ENCODE measurements around the gene NEB. TPM values are rescaled to one million over a fixed set of nuclear protein-coding genes. Genes with fewer than 3 reads are reported as not detected.

NEB gene
- polyA plus RNA-seq, 1 of the 3 experiments (the other 2 are of a cell fraction), result 0.02 TPM

GRCh38 chr2:151549191-151549590 lies 185.1 kb downstream of the NEB start:
- Histone ChIP-seq H3K4me3 (ENCODE audit: low read depth in 2 of 2, low read length in 1 of 2) (no peak overlapping the region), H3K9me2 (no peaks in the 10 kb centered on the region), H3K79me2 (ENCODE audit: insufficient read depth) (no peaks in the 10 kb centered on the region), H3K27me3 (ENCODE audit: insufficient read depth) (no peaks in the 10 kb centered on the region), H3K4me2 (no peak overlapping the region), H3K9ac (no peak overlapping the region), H2AFZ (ENCODE audit: low read depth) (no peak overlapping the region), H3K27ac (ENCODE audit: low read depth in 2 of 2, low read length in 1 of 2) (no peak overlapping the region), H4K20me1 (ENCODE audit: insufficient read depth) (no peaks in the 10 kb centered on the region), H3F3A (replicated peaks; ENCODE audit: insufficient read depth) (no peaks in the 10 kb centered on the region), H3K36me3 (replicated peaks in 1 of 2; ENCODE audit: control insufficient read depth in 1 of 2, insufficient read depth in 2 of 2, low read length in 1 of 2) (no peaks in the 10 kb centered on the region), H3K9me3 (no peaks in the 10 kb centered on the region), H3K4me1 (ENCODE audit: control insufficient read depth in 1 of 2, insufficient read depth in 2 of 2, low read depth in 1 of 2, low read length in 1 of 2) (no peaks in the 10 kb centered on the region; a peak in 1 of 4 replicates)
- TF ChIP-seq YY1 (IDR thresholded peaks at IDR 0.05; ENCODE audit: low read depth) (no peak), CHD2 (IDR thresholded peaks at IDR 0.05; ENCODE audit: low read length, partially characterized antibody) (no peak), IRF3 (IDR thresholded peaks at IDR 0.05; ENCODE audit: low read depth, low read length) (no peak), GABPA (IDR thresholded peaks at IDR 0.05; ENCODE audit: low read depth) (no peak), TCF12 (IDR thresholded peaks at IDR 0.05) (no peak), EZH2phosphoT487 (IDR thresholded peaks at IDR 0.05; ENCODE audit: borderline replicate concordance, low read depth) (no peak), SIN3A (IDR thresholded peaks at IDR 0.05; ENCODE audit: borderline replicate concordance, low read depth, low read length) (no peak), MAX (IDR thresholded peaks at IDR 0.05; ENCODE audit: low read depth) (no peak), POLR2AphosphoS5 (IDR thresholded peaks at IDR 0.05; ENCODE audit: low read depth, low read length) (no peak), RFX5 (IDR thresholded peaks at IDR 0.05; ENCODE audit: low read length) (no peak), PBX3 (IDR thresholded peaks at IDR 0.05) (no peak), RXRA (IDR thresholded peaks at IDR 0.05; ENCODE audit: borderline replicate concordance, low read depth) (no peak), JUND (IDR thresholded peaks at IDR 0.05) (no peak), SMC3 (IDR thresholded peaks at IDR 0.05; ENCODE audit: low read depth, low read length) (no peak), RCOR1 (IDR thresholded peaks at IDR 0.05; ENCODE audit: low read length) (no peak)
- WGBS (ENCODE audit: low lambda C conversion rate), result 44% methylated on average over 2 of the region's 2 CpGs
- DNase-seq, result no peak
- ChIA-PET POLR2A (no interaction called here), CTCF (no interaction called here)

- Histone ChIP-seq H3K27ac (ENCODE audit: low read depth in 2 of 2, low read length in 1 of 2) (no peak overlapping the region), H3K27me3 (ENCODE audit: insufficient read depth) (no peaks in the 10 kb centered on the region), H3K4me2 (no peak overlapping the region), H3K9ac (no peak overlapping the region), H4K20me1 (ENCODE audit: insufficient read depth) (no peaks in the 10 kb centered on the region), H3K79me2 (ENCODE audit: insufficient read depth) (no peaks in the 10 kb centered on the region), H3K4me1 (ENCODE audit: control insufficient read depth in 1 of 2, insufficient read depth in 2 of 2, low read depth in 1 of 2, low read length in 1 of 2) (no peaks in the 10 kb centered on the region; a peak in 1 of 4 replicates), H3K36me3 (replicated peaks in 1 of 2; ENCODE audit: control insufficient read depth in 1 of 2, insufficient read depth in 2 of 2, low read length in 1 of 2) (no peaks in the 10 kb centered on the region), H3F3A (replicated peaks; ENCODE audit: insufficient read depth) (no peaks in the 10 kb centered on the region), H2AFZ (ENCODE audit: low read depth) (no peak overlapping the region), H3K9me2 (no peaks in the 10 kb centered on the region), H3K9me3 (no peaks in the 10 kb centered on the region), H3K4me3 (ENCODE audit: low read depth in 2 of 2, low read length in 1 of 2) (no peak overlapping the region)
- TF ChIP-seq RAD21 (IDR thresholded peaks at IDR 0.05; ENCODE audit: low read length) (no peak), SMC3 (IDR thresholded peaks at IDR 0.05; ENCODE audit: low read depth, low read length) (no peak), FOXJ3 (CRISPR knock-in tag; IDR thresholded peaks at IDR 0.05) (no peak), FOXM1 (IDR thresholded peaks at IDR 0.05; ENCODE audit: low read depth) (no peak), ELF1 (IDR thresholded peaks at IDR 0.05) (no peak), REST (IDR thresholded peaks at IDR 0.05; ENCODE audit: low read depth, low read length) (no peak), MAX (IDR thresholded peaks at IDR 0.05; ENCODE audit: low read depth) (no peak), RXRA (IDR thresholded peaks at IDR 0.05; ENCODE audit: borderline replicate concordance, low read depth) (no peak), POLR2AphosphoS5 (IDR thresholded peaks at IDR 0.05; ENCODE audit: low read depth, low read length) (no peak), NRF1 (IDR thresholded peaks at IDR 0.05; ENCODE audit: low read depth, low read length) (no peak)
- ChIA-PET POLR2A (no interaction called here), CTCF (no interaction called here)
- no peak for DNase-seq
- 94% methylated on average over 5 of the region's 5 CpGs for WGBS (ENCODE audit: low lambda C conversion rate)
These were observed 189.8 kb downstream of the NEB start for GRCh38 chr2:151544449-151544848.

Measured in SK-N-SH (cell line).